ENCODE results near the gene TAF11.

Gene TAF11

GRCh38 chr6:34871853-34872252 is 16.0 kb downstream of the TAF11 start:
- TF ChIP-seq TAF1 (IDR thresholded peaks at IDR 0.05; ENCODE audit: borderline replicate concordance, insufficient read depth, low read length) (no peak), SIN3A (IDR thresholded peaks at IDR 0.05; ENCODE audit: borderline replicate concordance, insufficient read depth, low read length) (no peak), FOXP2 (optimal IDR thresholded peaks at IDR 0.05; ENCODE audit: borderline replicate concordance, extremely low read depth, extremely low read length, insufficient read depth) (no peak), POLR2AphosphoS5 (IDR thresholded peaks at IDR 0.05; ENCODE audit: low read depth, low read length) (no peak)
- TF ChIP-seq, protein P1, sequence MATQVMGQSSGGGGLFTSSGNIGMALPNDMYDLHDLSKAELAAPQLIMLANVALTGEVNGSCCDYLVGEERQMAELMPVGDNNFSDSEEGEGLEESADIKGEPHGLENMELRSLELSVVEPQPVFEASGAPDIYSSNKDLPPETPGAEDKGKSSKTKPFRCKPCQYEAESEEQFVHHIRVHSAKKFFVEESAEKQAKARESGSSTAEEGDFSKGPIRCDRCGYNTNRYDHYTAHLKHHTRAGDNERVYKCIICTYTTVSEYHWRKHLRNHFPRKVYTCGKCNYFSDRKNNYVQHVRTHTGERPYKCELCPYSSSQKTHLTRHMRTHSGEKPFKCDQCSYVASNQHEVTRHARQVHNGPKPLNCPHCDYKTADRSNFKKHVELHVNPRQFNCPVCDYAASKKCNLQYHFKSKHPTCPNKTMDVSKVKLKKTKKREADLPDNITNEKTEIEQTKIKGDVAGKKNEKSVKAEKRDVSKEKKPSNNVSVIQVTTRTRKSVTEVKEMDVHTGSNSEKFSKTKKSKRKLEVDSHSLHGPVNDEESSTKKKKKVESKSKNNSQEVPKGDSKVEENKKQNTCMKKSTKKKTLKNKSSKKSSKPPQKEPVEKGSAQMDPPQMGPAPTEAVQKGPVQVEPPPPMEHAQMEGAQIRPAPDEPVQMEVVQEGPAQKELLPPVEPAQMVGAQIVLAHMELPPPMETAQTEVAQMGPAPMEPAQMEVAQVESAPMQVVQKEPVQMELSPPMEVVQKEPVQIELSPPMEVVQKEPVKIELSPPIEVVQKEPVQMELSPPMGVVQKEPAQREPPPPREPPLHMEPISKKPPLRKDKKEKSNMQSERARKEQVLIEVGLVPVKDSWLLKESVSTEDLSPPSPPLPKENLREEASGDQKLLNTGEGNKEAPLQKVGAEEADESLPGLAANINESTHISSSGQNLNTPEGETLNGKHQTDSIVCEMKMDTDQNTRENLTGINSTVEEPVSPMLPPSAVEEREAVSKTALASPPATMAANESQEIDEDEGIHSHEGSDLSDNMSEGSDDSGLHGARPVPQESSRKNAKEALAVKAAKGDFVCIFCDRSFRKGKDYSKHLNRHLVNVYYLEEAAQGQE (IDR thresholded peaks at IDR 0.05; ENCODE audit: insufficient read depth in 1 of 2, low read depth in 2 of 2, low read length in 2 of 2) = no peak

GRCh38 chr6:34867484-34867883 is 20.4 kb downstream of the TAF11 start:
- TF ChIP-seq, protein P1 (IDR thresholded peaks at IDR 0.05; ENCODE audit: insufficient read depth in 1 of 2, low read depth in 2 of 2, low read length in 2 of 2) = no peak
- TF ChIP-seq POLR2AphosphoS5 (IDR thresholded peaks at IDR 0.05; ENCODE audit: low read depth, low read length) = no peak
- TF ChIP-seq SIN3A (IDR thresholded peaks at IDR 0.05; ENCODE audit: borderline replicate concordance, insufficient read depth, low read length) = no peak
- no peak for TF ChIP-seq TAF1 (IDR thresholded peaks at IDR 0.05; ENCODE audit: borderline replicate concordance, insufficient read depth, low read length)
- no peak for TF ChIP-seq FOXP2 (optimal IDR thresholded peaks at IDR 0.05; ENCODE audit: borderline replicate concordance, extremely low read depth, extremely low read length, insufficient read depth)

- TF ChIP-seq, protein P1 (IDR thresholded peaks at IDR 0.05; ENCODE audit: insufficient read depth in 1 of 2, low read depth in 2 of 2, low read length in 2 of 2) = no peak
- TF ChIP-seq TAF1 (IDR thresholded peaks at IDR 0.05; ENCODE audit: borderline replicate concordance, insufficient read depth, low read length) (no peak), POLR2AphosphoS5 (IDR thresholded peaks at IDR 0.05; ENCODE audit: low read depth, low read length) (no peak), FOXP2 (optimal IDR thresholded peaks at IDR 0.05; ENCODE audit: borderline replicate concordance, extremely low read depth, extremely low read length, insufficient read depth) (no peak), SIN3A (IDR thresholded peaks at IDR 0.05; ENCODE audit: borderline replicate concordance, insufficient read depth, low read length) (no peak)
Observed at GRCh38 chr6:34866509-34866908, 21.3 kb downstream of the TAF11 start.

GRCh38 chr6:34865107-34865506 is 22.7 kb downstream of the TAF11 start:
- TF ChIP-seq POLR2AphosphoS5 (IDR thresholded peaks at IDR 0.05; ENCODE audit: low read depth, low read length) (no peak), FOXP2 (optimal IDR thresholded peaks at IDR 0.05; ENCODE audit: borderline replicate concordance, extremely low read depth, extremely low read length, insufficient read depth) (no peak), SIN3A (IDR thresholded peaks at IDR 0.05; ENCODE audit: borderline replicate concordance, insufficient read depth, low read length) (no peak), TAF1 (IDR thresholded peaks at IDR 0.05; ENCODE audit: borderline replicate concordance, insufficient read depth, low read length) (no peak)
- TF ChIP-seq, protein P1 (IDR thresholded peaks at IDR 0.05; ENCODE audit: insufficient read depth in 1 of 2, low read depth in 2 of 2, low read length in 2 of 2) = no peak

DNA sequence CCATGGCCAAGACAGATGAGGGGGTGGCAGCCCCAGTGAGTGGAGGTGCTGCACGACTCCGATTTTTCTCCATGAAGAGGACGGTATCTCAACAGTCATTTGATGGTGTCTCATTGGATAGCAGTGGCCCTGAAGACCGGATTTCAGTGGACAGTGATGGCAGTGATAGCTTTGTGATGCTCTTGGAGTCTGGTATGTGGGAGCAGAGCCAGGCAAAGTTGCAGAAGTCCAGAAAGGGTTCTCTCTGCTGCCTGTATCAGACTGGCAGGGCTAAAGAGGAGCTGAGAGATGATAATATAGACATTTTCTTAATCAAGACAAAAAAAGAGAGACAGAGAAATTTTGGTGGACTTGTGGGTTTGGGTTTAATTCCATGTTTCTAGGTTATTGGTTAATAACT is 23.8 kb downstream of the TAF11 start:
- TF ChIP-seq POLR2AphosphoS5 (IDR thresholded peaks at IDR 0.05; ENCODE audit: low read depth, low read length) = no peak
- TF ChIP-seq, protein P1 (IDR thresholded peaks at IDR 0.05; ENCODE audit: insufficient read depth in 1 of 2, low read depth in 2 of 2, low read length in 2 of 2) = no peak
- TF ChIP-seq SIN3A (IDR thresholded peaks at IDR 0.05; ENCODE audit: borderline replicate concordance, insufficient read depth, low read length) = no peak
- no peak for TF ChIP-seq TAF1 (IDR thresholded peaks at IDR 0.05; ENCODE audit: borderline replicate concordance, insufficient read depth, low read length)
- TF ChIP-seq FOXP2 (optimal IDR thresholded peaks at IDR 0.05; ENCODE audit: borderline replicate concordance, extremely low read depth, extremely low read length, insufficient read depth) = no peak
